Stimulated activated naive B cell treated with anti-CD40 and anti-IgM and Interleukin-4, amounts not matched to agents 10 μg/mL and 1 μg/mL and 100 μg/mL, for 72 hours (primary cell): ENCODE data around the gene IFI27.

ENCODE experiments used
- ATAC-seq, 2 donors: fragments of 150-1000 bp; cut with Tn5 transposase; replicated peaks; 2 replicates each; pipeline ENCODE4 v1.10.0; 2021; ENCODE audit warnings: moderate library complexity in 1 of 2
- DNase-seq: peaks from one replicate; pipeline ENCODE4 v3.0.0; 2021
- H3K27ac Mint-ChIP-seq: one replicate; pipeline ENCODE4 v1.8.0; 2022; ENCODE audit warnings: mild to moderate bottlenecking, mixed read lengths
- H3K27me3 Mint-ChIP-seq, 2 donors: one replicate each; pipeline ENCODE4 v1.8.0; 2022; ENCODE audit warnings: mixed read lengths in 2 of 2
- H3K36me3 Mint-ChIP-seq, 2 donors: one replicate each; pipeline ENCODE4 v1.8.0; 2022; ENCODE audit warnings: mixed read lengths in 2 of 2, mild to moderate bottlenecking in 1 of 2
- H3K4me1 Mint-ChIP-seq, 2 donors: one replicate each; pipeline ENCODE4 v1.8.0; 2022; ENCODE audit warnings: mixed read lengths in 2 of 2, mild to moderate bottlenecking in 1 of 2
- H3K4me3 Mint-ChIP-seq, 2 donors: one replicate each; pipeline ENCODE4 v1.8.0; 2022; ENCODE audit warnings: mild to moderate bottlenecking in 2 of 2, mixed read lengths in 2 of 2, moderate library complexity in 1 of 2
- H3K9me3 Mint-ChIP-seq, 2 donors: one replicate each; pipeline ENCODE4 v1.8.0; 2022; ENCODE audit warnings: mixed read lengths in 2 of 2, mild to moderate bottlenecking in 1 of 2

Gene IFI27

DNA sequence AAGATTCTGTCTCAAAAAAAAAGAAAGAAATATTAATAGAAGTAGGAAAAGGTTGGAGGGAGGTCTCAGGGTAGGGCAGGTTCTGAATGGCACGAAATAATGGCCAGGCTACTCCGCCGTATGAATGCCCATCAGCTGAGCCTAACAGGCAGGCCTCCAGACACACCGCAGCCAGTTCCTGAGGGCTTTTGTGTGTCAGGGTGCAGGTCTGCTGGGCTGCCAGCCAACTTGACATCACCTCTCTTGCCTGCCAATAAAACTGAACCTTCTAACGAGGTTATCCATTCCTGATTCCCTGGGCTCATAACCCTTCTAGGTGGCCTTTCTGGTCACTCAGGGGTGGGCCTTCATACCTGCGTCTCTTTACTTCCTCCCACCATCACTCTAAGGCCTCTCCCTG is 3.0 kb downstream of the IFI27 start:
- no peak for DNase-seq
- no peaks in the 10 kb centered on the region for H3K36me3 Mint-ChIP-seq
- H3K27ac Mint-ChIP-seq, result no peak overlapping the region
- no peak for ATAC-seq
- H3K4me1 Mint-ChIP-seq, result no peaks in the 10 kb centered on the region
- H3K27me3 Mint-ChIP-seq, result peaks cover 33 to 60% of the 10 kb centered on the region in 2 donors
- no peaks in the 10 kb centered on the region for H3K9me3 Mint-ChIP-seq
- H3K4me3 Mint-ChIP-seq, result no peak overlapping the region

DNA sequence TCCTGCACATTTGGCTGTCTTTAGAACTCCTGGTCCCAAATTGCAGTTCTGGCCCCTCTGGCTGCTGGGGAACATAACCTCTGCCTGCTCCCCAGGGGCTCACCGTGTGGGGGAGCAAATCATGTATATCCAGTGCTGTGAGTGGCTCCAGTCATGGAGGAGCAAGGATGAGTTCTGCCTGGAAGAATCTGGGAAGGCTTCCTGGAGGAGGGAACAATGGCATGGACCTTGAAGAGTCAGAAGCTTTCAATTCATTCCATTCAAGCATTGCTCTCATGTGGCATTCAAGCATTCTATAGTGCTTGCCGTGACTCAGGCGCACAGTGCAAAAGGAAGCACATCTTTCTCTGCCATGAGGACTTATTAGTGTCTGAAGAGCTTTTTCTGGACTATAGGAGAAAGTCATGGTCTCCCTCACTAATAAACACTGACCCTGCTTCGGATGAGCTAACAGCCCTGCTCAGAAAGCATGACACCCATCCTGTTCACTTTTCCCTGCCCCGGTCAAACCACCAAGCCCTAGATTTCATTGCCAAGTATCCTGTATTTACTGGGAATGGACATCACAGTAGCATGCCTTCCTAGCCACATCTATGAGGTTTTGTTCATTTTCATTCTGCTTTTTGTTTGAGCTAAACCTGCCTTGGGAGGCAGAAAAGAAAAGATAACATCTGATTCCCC is 3.5 kb downstream of the IFI27 start:
- Mint-ChIP-seq H3K4me1 (no peaks in the 10 kb centered on the region), H3K27me3 (peaks cover 33 to 60% of the 10 kb centered on the region in 2 donors), H3K9me3 (no peaks in the 10 kb centered on the region), H3K4me3 (no peak overlapping the region), H3K36me3 (no peaks in the 10 kb centered on the region), H3K27ac (no peak overlapping the region)
- ATAC-seq, result no peak
- DNase-seq, result no peak

DNA sequence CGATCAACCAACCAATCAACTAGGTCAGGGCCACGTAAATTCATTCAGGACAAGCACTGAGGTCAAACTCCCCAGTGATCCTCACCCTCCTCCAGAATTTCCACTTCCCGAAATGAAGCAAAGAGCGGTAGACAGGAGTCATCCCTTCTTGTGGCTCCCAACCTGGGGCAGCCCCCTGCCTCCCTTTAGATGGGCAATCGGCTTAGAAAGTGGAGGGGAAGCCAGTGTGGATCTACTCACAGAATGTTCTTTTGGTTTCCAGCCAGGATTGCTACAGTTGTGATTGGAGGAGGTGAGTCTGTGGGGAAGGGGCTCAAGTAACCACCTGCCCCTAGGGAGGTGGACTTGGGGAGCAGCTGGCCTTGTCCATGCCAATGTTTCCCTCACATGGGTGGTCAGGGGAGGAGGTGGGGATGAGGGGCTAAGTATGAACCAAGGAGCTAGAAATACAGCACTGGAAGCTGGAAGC is 4.1 kb downstream of the IFI27 start:
- H3K27me3 Mint-ChIP-seq, result peaks cover 36 to 64% of the 10 kb centered on the region in 2 donors
- H3K27ac Mint-ChIP-seq, result no peak overlapping the region
- H3K4me1 Mint-ChIP-seq, result no peaks in the 10 kb centered on the region
- peaks cover 3 to 4% of the 10 kb centered on the region in 2 donors for H3K9me3 Mint-ChIP-seq
- no peak for ATAC-seq
- no peak for DNase-seq
- H3K36me3 Mint-ChIP-seq, result peaks cover 2 to 3% of the 10 kb centered on the region in 2 donors
- H3K4me3 Mint-ChIP-seq, result no peak overlapping the region

DNA sequence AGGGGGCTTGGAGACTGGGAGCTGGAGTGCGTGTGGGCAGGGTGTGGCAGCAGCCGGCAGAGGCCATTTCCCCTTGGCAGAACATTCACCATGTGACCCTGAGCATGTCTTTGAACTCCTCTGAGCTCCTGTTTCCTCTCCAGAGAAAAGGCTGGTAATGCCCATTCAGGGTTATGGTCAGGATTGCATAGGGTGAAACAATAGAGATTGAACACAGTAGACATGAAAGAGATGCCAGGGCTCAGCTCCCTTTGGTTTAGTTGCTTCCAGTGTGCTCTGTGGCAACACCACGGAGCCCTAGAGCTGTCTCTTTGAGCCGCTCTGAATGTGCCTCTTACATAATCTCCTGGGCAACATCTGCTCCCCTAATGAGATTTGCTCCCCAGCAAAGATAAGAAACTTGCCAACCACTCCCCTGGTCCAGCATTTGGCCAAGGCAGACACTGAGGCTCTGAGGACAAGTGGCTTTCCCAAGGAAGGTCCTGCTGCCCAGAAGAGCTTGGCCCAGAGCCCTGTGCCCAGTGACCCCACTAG is 4.6 kb downstream of the IFI27 start:
- Mint-ChIP-seq H3K4me3 (no peak overlapping the region), H3K27ac (no peak overlapping the region), H3K27me3 (peaks cover 37 to 65% of the 10 kb centered on the region in 2 donors), H3K4me1 (no peaks in the 10 kb centered on the region), H3K9me3 (peaks cover 5 to 9% of the 10 kb centered on the region in 2 donors), H3K36me3 (peaks cover 2 to 3% of the 10 kb centered on the region in 2 donors)
- ATAC-seq (no peak), DNase-seq (no peak)

DNA sequence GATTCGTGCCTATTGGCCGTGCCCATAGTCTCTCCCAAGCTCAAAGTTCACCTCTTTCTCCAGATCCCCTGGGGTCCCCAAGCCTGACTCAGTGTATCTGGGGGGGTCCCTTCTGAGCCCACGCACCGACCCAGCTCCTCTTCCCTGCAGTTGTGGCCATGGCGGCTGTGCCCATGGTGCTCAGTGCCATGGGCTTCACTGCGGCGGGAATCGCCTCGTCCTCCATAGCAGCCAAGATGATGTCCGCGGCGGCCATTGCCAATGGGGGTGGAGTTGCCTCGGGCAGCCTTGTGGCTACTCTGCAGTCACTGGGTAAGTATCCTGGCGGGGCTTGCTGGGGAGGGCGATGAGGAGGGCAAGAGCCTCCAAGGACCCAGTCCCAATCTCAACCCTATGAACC is 5.1 kb downstream of the IFI27 start:
- ATAC-seq (no peak), DNase-seq (no peak)
- Mint-ChIP-seq H3K4me3 (no peak overlapping the region), H3K27me3 (peaks cover 39 to 68% of the 10 kb centered on the region in 2 donors), H3K27ac (no peak overlapping the region), H3K36me3 (peaks cover 4 to 6% of the 10 kb centered on the region in 2 donors), H3K4me1 (no peaks in the 10 kb centered on the region), H3K9me3 (peaks cover 8 to 12% of the 10 kb centered on the region in 2 donors)

DNA sequence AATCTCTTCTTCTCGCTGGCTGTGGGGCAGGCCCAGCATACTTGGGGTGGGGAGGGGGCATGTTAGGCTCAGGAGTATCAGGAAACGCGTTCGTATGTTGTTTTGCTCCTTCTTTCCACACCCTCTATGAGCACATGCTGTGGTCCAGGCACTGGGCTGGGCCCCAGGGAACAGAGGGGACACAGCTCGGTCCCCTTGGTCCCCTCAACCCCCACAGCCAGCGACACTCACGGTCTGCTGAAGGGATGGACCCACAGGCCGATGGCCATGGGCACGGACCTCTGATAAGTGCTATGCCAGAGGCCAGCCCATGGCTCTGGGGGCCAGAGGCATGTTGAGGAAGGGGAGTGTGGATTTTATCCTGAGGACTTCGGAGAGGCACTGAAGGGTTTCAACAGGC is 6.2 kb downstream of the IFI27 start:
- no peak for ATAC-seq
- H3K9me3 Mint-ChIP-seq, result peaks cover 11 to 16% of the 10 kb centered on the region in 2 donors
- peaks cover 47 to 78% of the 10 kb centered on the region in 2 donors for H3K27me3 Mint-ChIP-seq
- peaks cover 7 to 10% of the 10 kb centered on the region in 2 donors for H3K36me3 Mint-ChIP-seq
- H3K4me1 Mint-ChIP-seq, result no peaks in the 10 kb centered on the region
- no peak overlapping the region for H3K27ac Mint-ChIP-seq
- no peak for DNase-seq
- H3K4me3 Mint-ChIP-seq, result no peak overlapping the region

DNA sequence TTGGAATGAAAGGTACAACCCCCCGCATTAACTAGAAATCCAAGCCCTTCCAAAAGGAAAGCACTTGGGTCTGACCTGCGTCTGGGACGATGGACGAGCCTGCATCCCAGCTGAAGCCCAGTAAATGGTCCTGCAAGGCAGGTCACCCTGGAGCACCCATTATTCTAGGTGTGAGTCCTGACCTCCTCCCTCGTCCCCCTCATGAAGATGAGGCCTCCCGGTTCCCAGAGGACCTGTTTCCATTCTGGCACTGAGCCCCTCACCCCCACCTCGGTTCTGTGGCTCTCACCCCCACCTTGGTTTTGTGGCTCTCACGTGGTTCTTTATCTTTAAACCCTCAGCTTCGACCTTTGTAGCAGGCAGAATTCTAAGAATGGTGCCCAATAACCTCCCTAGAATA is 7.3 kb downstream of the IFI27 start:
- H3K27ac Mint-ChIP-seq, result no peak overlapping the region
- no peak overlapping the region for H3K4me3 Mint-ChIP-seq
- peaks cover 47 to 77% of the 10 kb centered on the region in 2 donors for H3K27me3 Mint-ChIP-seq
- DNase-seq, result no peak
- H3K9me3 Mint-ChIP-seq, result peaks cover 14 to 19% of the 10 kb centered on the region in 2 donors
- no peak for ATAC-seq
- H3K36me3 Mint-ChIP-seq, result peaks cover 12 to 13% of the 10 kb centered on the region in 2 donors
- H3K4me1 Mint-ChIP-seq, result no peaks in the 10 kb centered on the region

DNA sequence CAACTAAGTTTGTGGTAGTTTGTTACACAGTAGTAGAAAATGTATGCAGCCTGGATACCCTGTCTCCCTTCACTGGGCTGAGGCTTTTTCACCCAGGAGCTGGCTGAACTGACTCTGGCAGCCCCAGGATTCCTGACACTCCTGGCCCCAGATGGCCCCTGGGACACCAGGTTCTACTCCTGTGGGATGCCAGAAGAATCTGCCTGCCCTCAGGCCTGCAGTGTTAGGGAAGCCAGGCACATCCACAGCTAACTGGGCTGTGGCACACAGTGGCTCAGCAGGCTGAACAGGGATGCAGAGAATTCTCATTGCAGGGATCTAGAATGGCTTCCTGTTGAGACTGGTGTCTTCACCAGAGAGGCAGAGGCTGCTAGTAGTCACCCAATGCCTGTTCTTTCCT is 8.5 kb downstream of the IFI27 start:
- Mint-ChIP-seq H3K27me3 (peaks cover 44 to 71% of the 10 kb centered on the region in 2 donors), H3K9me3 (peaks cover 14 to 19% of the 10 kb centered on the region in 2 donors), H3K27ac (no peak overlapping the region), H3K4me1 (no peaks in the 10 kb centered on the region), H3K4me3 (no peak overlapping the region), H3K36me3 (peaks cover 12 to 18% of the 10 kb centered on the region in 2 donors)
- ATAC-seq (no peak), DNase-seq (no peak)

DNA sequence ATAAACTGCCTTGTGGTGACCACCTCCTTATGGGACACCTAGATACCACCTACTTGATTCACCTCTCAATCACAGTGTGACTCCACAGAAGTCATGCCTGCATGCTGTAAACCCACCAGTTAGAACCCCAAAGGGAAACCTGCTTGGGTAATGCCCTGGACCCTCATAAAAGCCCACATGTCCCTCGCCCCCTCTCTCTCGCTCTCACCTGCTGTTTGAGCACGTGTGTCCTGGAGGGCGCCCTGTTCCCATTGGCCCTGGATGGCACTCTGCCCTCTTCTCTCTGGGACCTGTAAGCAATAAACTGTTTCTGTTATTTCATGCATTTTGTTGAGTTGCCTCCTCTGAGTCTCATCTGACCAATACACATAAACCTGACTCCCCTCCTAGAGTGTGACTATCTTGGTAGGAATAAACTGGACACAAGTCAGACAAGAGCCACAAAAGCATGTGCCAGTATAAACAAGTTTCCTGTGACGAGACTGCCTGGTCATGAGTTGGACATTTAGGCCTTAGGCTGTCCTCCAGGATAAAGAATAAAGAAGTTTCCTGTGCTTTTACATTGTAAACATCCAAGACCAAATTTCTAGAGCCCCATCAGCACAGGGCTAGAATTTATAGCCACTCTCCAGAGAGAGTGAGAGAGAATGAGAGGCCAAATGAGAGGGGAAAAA is 10.3 kb downstream of the IFI27 start:
- Mint-ChIP-seq H3K27me3 (peaks cover 33 to 53% of the 10 kb centered on the region in 2 donors), H3K36me3 (peaks cover 15 to 18% of the 10 kb centered on the region in 2 donors), H3K4me3 (no peak overlapping the region), H3K27ac (no peak overlapping the region), H3K9me3 (peaks cover 14 to 19% of the 10 kb centered on the region in 2 donors), H3K4me1 (peaks cover 0 to 5% of the 10 kb centered on the region in 2 donors)
- no peak for DNase-seq
- ATAC-seq, result no peak

DNA sequence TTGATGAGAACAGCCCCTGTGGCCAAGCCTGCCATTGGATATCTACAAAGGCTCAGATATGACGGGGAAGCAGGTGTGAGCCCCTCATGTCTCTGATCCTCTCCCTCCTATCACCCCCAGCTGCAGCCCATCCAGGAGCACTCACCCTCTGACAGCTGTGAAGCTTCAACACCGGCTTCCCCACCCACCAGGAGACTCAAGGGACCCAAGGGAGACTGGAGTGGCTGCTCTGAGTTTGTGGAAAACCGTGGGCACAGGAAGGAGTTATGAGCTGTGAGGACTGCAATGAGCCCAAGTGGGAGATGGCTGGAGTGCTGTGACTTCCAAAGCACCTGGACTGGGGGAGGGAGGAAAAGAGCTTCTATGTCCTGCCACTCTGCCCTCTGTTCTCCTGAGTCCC is 10.9 kb downstream of the IFI27 start:
- no peak for DNase-seq
- peaks cover 26 to 46% of the 10 kb centered on the region in 2 donors for H3K27me3 Mint-ChIP-seq
- peaks cover 14 to 19% of the 10 kb centered on the region in 2 donors for H3K9me3 Mint-ChIP-seq
- H3K4me3 Mint-ChIP-seq, result no peak overlapping the region
- peaks cover 0 to 5% of the 10 kb centered on the region in 2 donors for H3K4me1 Mint-ChIP-seq
- H3K36me3 Mint-ChIP-seq, result peaks cover 17 to 20% of the 10 kb centered on the region in 2 donors
- ATAC-seq, result no peak
- H3K27ac Mint-ChIP-seq, result no peak overlapping the region

DNA sequence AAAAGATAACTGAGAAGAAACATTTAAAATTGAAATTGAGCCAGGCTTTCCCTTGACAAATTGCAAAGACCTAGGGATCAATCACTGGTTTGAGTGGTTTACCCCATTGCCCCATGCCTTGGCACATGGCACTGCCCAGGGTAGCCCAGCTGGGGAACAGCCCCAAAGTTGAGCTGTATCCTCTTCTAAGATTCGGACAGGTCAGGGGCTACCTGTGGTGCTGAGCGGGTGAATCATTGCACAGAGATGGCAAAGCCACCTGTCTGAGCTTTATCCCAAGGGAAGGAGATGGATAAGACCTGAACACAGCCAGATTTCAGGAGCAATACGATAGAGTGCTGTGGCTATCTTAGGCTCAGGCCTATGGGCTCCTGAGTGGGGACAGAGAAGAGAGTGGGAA is 11.9 kb downstream of the IFI27 start:
- no peak overlapping the region for H3K27ac Mint-ChIP-seq
- peaks cover 23 to 28% of the 10 kb centered on the region in 2 donors for H3K36me3 Mint-ChIP-seq
- peaks cover 14 to 19% of the 10 kb centered on the region in 2 donors for H3K9me3 Mint-ChIP-seq
- no peak for ATAC-seq
- no peak for DNase-seq
- peaks cover 0 to 5% of the 10 kb centered on the region in 2 donors for H3K4me1 Mint-ChIP-seq
- H3K27me3 Mint-ChIP-seq, result peaks cover 19 to 37% of the 10 kb centered on the region in 2 donors
- H3K4me3 Mint-ChIP-seq, result no peak overlapping the region

DNA sequence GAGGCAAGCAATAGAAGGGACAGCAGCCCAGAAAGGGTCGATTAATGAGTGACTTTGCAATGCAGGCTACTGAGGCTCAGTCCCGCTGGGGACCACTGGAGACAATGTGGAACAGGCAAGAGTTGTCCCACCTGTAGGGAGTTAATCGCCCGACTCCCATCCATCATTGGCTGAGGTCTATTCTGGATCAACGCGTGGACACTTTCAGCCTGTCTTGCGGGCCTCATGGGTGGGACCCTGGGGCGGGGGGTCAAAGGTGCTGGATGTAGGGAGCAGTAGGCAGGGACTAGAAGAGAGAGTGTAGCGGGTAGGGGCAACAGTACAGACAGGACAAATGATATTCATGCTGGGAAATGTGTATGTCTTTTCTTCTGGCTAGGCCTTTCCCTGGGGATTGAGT is 12.8 kb downstream of the IFI27 start:
- peaks cover 14 to 29% of the 10 kb centered on the region in 2 donors for H3K27me3 Mint-ChIP-seq
- DNase-seq, result no peak
- no peak overlapping the region for H3K27ac Mint-ChIP-seq
- peaks cover 14 to 19% of the 10 kb centered on the region in 2 donors for H3K9me3 Mint-ChIP-seq
- H3K4me3 Mint-ChIP-seq, result no peak overlapping the region
- H3K36me3 Mint-ChIP-seq, result peaks cover 23 to 28% of the 10 kb centered on the region in 2 donors
- peaks cover 0 to 6% of the 10 kb centered on the region in 2 donors for H3K4me1 Mint-ChIP-seq
- ATAC-seq, result no peak

DNA sequence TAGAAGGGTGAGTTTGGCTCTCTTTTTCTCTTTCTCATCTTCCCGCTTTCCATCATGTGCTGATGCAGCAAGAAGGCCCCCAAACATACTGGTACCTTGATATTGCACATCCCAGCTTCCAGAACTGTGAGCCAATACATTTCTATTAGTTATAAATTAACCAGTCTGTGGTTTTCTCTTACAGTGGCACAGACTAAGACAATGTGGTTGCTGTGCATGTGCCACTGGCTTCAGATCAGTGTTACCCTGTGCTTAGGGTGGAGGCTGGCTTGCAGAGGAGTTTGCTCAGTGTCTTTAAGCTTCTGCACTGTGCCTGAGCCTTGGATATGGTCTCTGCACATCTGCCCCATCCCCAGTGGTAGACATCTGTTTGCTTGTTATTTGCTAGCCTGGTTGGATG is 13.3 kb downstream of the IFI27 start:
- Mint-ChIP-seq H3K4me1 (peaks cover 5 to 12% of the 10 kb centered on the region in 2 donors), H3K27ac (no peak overlapping the region)

DNA sequence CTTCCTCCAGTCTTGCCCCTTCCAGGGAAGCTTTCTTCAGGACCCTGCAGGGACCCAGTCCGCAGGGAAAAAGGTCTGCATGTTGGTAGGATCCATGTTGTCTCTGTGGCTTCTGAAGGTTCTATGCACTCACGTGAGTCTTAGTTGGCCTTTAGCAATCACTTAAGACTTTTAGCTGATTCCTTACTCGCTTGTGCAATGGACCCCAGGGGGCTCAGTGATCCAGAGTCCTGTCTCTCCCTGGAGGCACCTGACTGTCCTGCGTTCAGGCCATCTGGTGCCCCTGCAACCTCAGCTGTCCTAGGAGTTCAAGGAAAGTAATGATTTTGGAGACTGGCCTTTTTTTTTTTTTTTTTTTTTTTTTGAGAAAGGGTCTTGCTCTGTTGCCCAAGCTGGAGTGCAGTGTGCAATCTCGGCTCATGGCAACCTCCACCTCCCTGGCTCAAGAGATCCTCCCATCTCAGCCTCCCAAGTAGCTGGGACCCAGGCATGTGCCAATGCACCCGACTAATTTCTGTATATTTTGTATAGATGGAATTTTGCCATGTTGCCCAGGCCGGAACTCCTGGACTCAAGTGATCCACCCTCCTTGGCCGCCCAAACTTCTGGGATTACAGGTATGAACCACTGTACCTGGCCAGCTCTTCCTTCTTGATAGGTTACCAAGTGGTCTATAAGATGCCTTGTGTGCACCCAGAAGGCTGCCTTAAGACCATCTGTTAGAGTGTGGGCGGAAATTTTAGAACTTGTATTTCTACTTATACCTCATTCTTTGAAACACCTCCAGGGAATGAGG is 14.2 kb downstream of the IFI27 start:
- peaks cover 9 to 23% of the 10 kb centered on the region in 2 donors for H3K27me3 Mint-ChIP-seq
- peaks cover 6 to 20% of the 10 kb centered on the region in 2 donors for H3K4me1 Mint-ChIP-seq
- peaks cover 10 to 14% of the 10 kb centered on the region in 2 donors for H3K9me3 Mint-ChIP-seq
- DNase-seq, result no peak
- H3K27ac Mint-ChIP-seq, result no peak overlapping the region
- H3K4me3 Mint-ChIP-seq, result no peak overlapping the region
- peak in 1 of 2 donors; percentile 11 for ATAC-seq
- H3K36me3 Mint-ChIP-seq, result peaks cover 21 to 25% of the 10 kb centered on the region in 2 donors

More for the DNA sequence above, 13.3 kb downstream of the IFI27 start:
- ATAC-seq (peak in 1 of 2 donors; percentile 33), DNase-seq (no peak)
- Mint-ChIP-seq H3K36me3 (peaks cover 23 to 28% of the 10 kb centered on the region in 2 donors), H3K27me3 (peaks cover 14 to 29% of the 10 kb centered on the region in 2 donors), H3K9me3 (peaks cover 14 to 19% of the 10 kb centered on the region in 2 donors), H3K4me3 (no peak overlapping the region)
